Measurements from ENCODE around the gene CDK5R1. TPM values are rescaled to one million over a fixed set of nuclear protein-coding genes. Genes with fewer than 3 reads are reported as not detected.

CDK5R1 gene
- polyA plus RNA-seq, 1 experiment, result 0.22 TPM

- no peak for TF ChIP-seq CTCF (IDR thresholded peaks at IDR 0.05; ENCODE audit: low read depth, low read length)
- H3K27me3 ChIP-seq (ENCODE audit: control insufficient read depth, insufficient read depth, low read length), result no peaks in the 10 kb centered on the region
- no peak overlapping the region for H3K4me3 ChIP-seq (ENCODE audit: low read depth, low read length)
- H3K27ac ChIP-seq (ENCODE audit: low read depth, low read length), result no peak overlapping the region
- CTCF ChIA-PET, result interaction anchor here (2.3 to 2.9 kb wide), 2 partner anchors 9 kb away, joined by 19 to 39 read pairs; partner anchors contain the start of gene PSMD11
- POLR2A ChIA-PET, result no interaction called here
- DNase-seq (ENCODE audit: low read depth, low spot score), result no peak
- no peaks in the 10 kb centered on the region for H3K9me3 ChIP-seq (ENCODE audit: control insufficient read depth, insufficient read depth, low read length)
Measured at GRCh38 chr17:32453370-32453769, 33.4 kb upstream of the CDK5R1 start.

- no peak for DNase-seq (ENCODE audit: low read depth, low spot score)
- Histone ChIP-seq H3K4me3 (ENCODE audit: low read depth, low read length) (no peak overlapping the region), H3K27ac (ENCODE audit: low read depth, low read length) (no peak overlapping the region), H3K27me3 (ENCODE audit: control insufficient read depth, insufficient read depth, low read length) (no peaks in the 10 kb centered on the region), H3K9me3 (ENCODE audit: control insufficient read depth, insufficient read depth, low read length) (no peaks in the 10 kb centered on the region)
- ChIA-PET CTCF (interaction anchor here (0.5 kb wide), 1 partner anchor 15 kb away, joined by 5 read pairs; no protein-coding TSS in a partner anchor), POLR2A (no interaction called here)
- TF ChIP-seq CTCF (IDR thresholded peaks at IDR 0.05; ENCODE audit: low read depth, low read length), result no peak
Measured at GRCh38 chr17:32458371-32458770, 28.4 kb upstream of the CDK5R1 start.

GRCh38 chr17:32460054-32460453 is 26.7 kb upstream of the CDK5R1 start:
- H3K9me3 ChIP-seq (ENCODE audit: control insufficient read depth, insufficient read depth, low read length), result no peaks in the 10 kb centered on the region
- ChIA-PET POLR2A (no interaction called here), CTCF (interaction anchor here (4.2 to 7.2 kb wide), 2 partner anchors 12 to 13 kb away, joined by 77 to 132 read pairs; partner anchors contain the start of gene PSMD11)
- no peak for TF ChIP-seq CTCF (IDR thresholded peaks at IDR 0.05; ENCODE audit: low read depth, low read length)
- DNase-seq (ENCODE audit: low read depth, low spot score), result no peak
- H3K4me3 ChIP-seq (ENCODE audit: low read depth, low read length), result no peak overlapping the region
- no peaks in the 10 kb centered on the region for H3K27me3 ChIP-seq (ENCODE audit: control insufficient read depth, insufficient read depth, low read length)
- H3K27ac ChIP-seq (ENCODE audit: low read depth, low read length), result no peak overlapping the region

GRCh38 chr17:32461498-32461852 is 25.3 kb upstream of the CDK5R1 start:
- no peak overlapping the region for H3K4me3 ChIP-seq (ENCODE audit: low read depth, low read length)
- no peak overlapping the region for H3K27ac ChIP-seq (ENCODE audit: low read depth, low read length)
- no peaks in the 10 kb centered on the region for H3K9me3 ChIP-seq (ENCODE audit: control insufficient read depth, insufficient read depth, low read length)
- no peak for TF ChIP-seq CTCF (IDR thresholded peaks at IDR 0.05; ENCODE audit: low read depth, low read length)
- no peaks in the 10 kb centered on the region for H3K27me3 ChIP-seq (ENCODE audit: control insufficient read depth, insufficient read depth, low read length)
- ChIA-PET POLR2A (no interaction called here), CTCF (interaction anchor here (0.6 to 7.2 kb wide), 31 partner anchors 8 to 1289 kb away, joined by 3 to 132 read pairs (median 7); partner anchors contain the start of gene PSMD11)
- no peak for DNase-seq (ENCODE audit: low read depth, low spot score)

GRCh38 chr17:32461853-32462617 is 24.8 kb upstream of the CDK5R1 start:
- peak; percentile 69 for TF ChIP-seq CTCF (IDR thresholded peaks at IDR 0.05; ENCODE audit: low read depth, low read length)
- no peaks in the 10 kb centered on the region for H3K9me3 ChIP-seq (ENCODE audit: control insufficient read depth, insufficient read depth, low read length)
- H3K27ac ChIP-seq (ENCODE audit: low read depth, low read length), result no peak overlapping the region
- CTCF ChIA-PET, result interaction anchor here (0.6 to 7.2 kb wide), 35 partner anchors 9 to 1289 kb away, joined by 3 to 132 read pairs (median 6); partner anchors contain the start of gene PSMD11
- POLR2A ChIA-PET, result no interaction called here
- no peak overlapping the region for H3K4me3 ChIP-seq (ENCODE audit: low read depth, low read length)
- no peak for DNase-seq (ENCODE audit: low read depth, low spot score)
- H3K27me3 ChIP-seq (ENCODE audit: control insufficient read depth, insufficient read depth, low read length), result no peaks in the 10 kb centered on the region
